ENCODE results near the gene BNC2.
"Not testable (repeated sequence)": the region's sequence is repeated elsewhere in the genome, so short reads cannot be mapped to it uniquely, and the experiment has no call there.

BNC2 gene

DNA sequence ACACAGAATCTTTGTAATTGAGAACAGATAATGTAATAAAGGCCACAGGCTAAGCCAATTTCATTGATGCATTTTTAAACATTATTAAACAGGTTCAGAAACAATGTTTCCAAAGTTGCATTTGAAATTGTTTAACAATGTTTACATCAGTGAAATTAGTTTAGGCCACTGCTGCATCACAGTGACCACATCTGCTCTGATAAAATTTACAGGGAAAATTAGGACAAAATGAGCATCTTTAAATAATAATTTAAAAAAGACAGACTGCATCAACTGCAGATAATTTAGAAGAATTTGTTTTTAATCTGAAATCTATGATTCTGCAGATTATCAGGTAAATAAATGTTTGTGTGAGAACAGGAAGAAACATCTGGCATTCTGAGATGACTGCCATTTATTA is 420.4 kb downstream of the BNC2 start:
- no peak for DNase-seq (ENCODE audit: low read depth in 2 of 2)

- no peak for DNase-seq (ENCODE audit: low read depth in 2 of 2)
Observed at GRCh38 chr9:16449076-16449730, 421.3 kb downstream of the BNC2 start.

- DNase-seq (ENCODE audit: low read depth in 2 of 2), result no peak
Observed at GRCh38 chr9:16447946-16448345, 422.5 kb downstream of the BNC2 start.

GRCh38 chr9:16446636-16447035 is 423.8 kb downstream of the BNC2 start:
- no peak for DNase-seq (ENCODE audit: low read depth in 2 of 2)

- no peak for DNase-seq (ENCODE audit: low read depth in 2 of 2)
Observed at GRCh38 chr9:16445141-16445920, 425.1 kb downstream of the BNC2 start.

GRCh38 chr9:16442622-16443021 is 427.8 kb downstream of the BNC2 start:
- no peak for DNase-seq (ENCODE audit: low read depth in 2 of 2)

GRCh38 chr9:16441791-16442190 is 428.7 kb downstream of the BNC2 start:
- DNase-seq (ENCODE audit: low read depth in 2 of 2), result no peak

DNA sequence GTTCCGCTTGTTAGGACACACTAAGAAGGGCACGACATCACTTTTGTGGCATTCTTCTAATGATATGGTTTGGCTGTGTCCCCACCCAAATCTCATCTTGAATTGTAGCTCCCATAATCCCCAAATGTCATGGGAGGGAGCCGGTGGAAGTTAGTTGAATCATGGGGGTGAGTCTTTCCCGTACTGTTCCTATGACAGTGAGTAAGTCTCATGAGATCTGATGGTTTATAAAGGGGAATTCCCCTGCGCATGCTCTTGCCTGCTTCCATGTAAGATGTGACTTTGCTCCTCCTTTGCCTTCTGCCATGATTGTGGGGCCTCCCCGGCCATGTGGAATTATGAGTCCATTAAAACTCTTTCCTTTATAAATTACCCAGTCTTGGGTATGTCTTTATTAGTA is 431.6 kb downstream of the BNC2 start:
- not testable (repeated sequence) for DNase-seq (ENCODE audit: low read depth in 2 of 2)

GRCh38 chr9:16436545-16436944 is 433.9 kb downstream of the BNC2 start:
- DNase-seq (ENCODE audit: low read depth in 2 of 2), result no peak

DNA sequence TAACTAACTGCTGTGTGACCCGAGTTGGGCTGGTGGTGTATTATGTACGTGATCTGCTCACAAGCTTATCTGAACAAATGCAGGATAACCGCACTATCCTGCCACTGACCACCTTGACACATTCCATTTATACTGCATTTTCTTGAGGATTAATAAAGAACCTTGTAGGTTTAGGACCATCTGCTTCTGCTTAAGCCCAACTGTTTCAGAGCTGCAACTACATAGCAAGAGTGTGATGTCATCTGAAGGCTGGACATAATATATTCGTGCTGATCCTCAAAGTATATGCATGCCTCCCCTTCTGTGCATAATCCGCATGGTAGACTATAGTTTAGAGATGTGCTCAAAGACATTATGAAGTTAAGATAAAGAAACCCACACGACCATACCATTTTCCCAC is 435.9 kb downstream of the BNC2 start:
- no peak for DNase-seq (ENCODE audit: low read depth in 2 of 2)

GRCh38 chr9:16433494-16433893 is 437.0 kb downstream of the BNC2 start:
- DNase-seq (ENCODE audit: low read depth in 2 of 2), result no peak

DNA sequence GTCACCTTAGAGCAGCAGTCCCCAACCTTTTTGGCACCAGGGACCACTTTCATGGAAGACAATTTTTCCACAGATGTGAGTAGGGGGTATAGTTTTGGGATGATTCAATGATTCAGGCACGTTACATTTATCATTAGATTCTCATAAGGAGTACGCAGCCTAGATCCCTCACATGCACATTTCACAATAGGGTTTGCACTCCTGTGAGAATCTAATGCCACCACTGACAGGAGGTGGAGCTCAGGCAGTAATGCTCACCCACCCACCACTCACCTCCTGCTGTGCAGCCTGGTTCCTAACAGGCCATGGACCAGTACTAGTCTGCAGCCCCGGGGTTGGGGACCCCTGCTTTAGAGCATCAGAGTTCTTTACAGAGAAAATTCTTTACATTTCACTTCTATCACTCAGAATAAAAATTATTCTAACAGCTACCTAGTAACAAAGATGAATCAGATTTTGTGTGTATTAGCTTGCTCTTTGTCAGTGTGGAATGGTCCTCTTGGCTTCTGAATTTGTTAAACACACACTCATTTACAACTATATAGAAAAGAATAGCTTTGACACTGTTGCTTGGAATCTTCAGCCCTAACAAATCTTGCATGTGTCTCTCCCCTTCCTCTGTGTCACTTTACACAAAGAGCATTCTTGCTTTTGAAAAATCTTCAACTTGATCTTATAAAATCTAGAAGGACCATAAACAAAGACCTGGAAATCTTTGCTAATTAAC is 438.6 kb downstream of the BNC2 start:
- DNase-seq (ENCODE audit: low read depth in 2 of 2), result no peak

DNA sequence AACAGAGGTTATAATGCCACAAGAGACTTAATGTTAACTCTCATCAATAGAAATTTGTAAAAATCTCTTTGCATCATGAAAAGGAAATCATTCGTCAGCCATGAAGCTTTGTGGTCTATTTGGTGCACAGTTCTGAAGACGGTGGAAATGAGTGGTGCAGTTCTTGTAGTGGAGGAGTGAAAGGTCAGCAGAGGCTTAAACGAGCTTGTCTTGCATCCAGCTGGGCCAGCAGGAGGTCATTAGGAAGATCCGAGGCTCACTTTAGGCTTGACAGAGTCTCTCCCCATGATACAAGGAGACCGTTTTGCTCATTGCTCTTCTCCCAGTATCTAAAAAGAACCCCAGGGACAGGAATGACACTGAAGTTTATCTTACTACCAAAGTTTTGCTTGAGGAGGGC is 440.8 kb downstream of the BNC2 start:
- no peak for DNase-seq (ENCODE audit: low read depth in 2 of 2)

DNA sequence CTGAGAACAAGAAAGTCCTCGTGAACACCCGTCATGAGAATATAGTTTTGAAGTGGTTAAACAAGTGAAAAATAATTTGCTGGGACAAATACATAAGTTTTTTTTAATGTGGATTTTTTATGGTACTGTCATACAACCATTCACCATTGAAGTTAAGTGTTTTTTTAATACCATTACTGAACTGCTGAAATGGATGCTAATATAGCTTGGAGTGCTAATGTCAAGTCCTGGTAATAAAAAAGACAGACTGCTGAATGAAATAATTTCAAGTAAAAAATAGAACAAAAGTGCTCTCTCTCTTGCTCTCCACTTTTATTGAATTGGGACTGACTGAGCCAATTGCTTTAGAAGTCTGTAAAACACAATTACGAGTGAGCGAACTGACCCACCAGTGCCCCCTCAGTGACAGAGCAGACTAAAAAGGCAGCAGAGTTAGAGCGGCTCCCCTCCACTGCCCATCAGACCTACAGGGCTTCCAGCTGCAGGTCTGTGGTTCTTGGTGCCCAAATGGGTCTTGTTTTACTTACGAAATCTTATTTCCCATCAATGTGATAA is 442.5 kb downstream of the BNC2 start:
- no peak for DNase-seq (ENCODE audit: low read depth in 2 of 2)

DNA sequence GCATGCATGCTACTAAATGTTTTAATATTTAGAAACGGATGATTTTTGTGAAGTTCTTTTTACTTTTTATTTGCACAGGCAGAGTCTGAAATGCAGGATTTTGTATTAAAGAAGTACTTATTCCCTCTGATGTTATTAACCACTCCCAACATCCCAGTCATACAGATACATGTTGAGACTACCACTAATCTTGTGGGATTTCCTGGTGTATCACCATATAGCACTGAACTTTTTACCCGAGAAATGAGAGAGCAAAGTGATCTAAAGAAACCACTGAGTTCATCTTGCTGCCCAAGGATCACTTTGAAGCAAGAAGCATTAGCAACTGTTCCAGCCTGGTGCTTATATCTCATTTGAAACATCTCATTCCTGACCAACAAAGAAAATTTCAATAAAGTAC is 443.8 kb downstream of the BNC2 start:
- DNase-seq (ENCODE audit: low read depth in 2 of 2), result no peak

DNA sequence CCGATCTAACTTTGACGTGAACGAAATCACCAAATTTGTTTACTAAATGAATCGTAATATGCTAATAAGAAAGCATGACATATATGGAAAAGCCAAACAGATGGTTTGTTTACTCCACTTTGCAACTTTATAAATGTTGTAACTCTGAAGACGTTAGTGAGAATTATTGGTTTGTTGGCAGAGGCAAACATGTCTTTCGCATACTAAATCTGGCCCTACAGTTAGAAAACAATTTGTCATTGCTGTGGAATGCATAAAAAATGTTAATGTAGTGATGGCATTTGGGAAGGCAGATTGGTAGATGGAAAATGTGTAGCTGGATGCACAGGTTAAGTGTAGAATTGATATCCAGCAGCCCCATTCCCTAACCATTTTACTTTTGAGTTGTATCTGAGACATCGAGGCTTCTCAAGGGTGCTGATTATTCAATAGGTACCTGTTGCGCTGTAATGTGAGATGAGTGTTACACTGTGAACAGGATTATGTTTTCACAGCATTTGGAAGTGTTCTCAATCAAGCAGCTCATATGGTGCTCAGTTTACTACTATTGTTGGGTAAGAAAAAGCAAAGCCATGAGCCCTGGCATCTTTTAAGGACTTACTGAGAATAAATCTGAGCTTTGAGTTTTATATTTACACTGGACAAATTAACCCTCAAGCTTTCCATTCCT is 444.8 kb downstream of the BNC2 start:
- no peak for DNase-seq (ENCODE audit: low read depth in 2 of 2)

DNA sequence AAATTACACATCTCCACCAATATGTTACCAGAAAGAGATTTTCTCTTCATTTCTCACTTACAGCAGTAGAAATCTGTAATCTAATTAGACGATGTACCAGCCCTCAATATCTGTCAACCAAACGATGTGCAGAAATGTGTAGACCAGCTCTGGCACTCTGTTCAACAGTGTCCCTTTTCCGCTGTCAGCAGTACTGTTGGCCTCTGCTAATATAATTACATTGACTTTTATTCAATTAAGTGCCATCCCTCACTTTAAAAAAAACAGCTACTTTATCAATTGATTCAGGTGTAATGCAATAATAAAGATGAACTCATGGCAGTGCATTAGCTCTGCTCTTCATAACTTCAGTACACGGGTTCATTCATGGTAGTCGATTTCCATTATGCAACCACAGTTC is 448.4 kb downstream of the BNC2 start:
- no peak for DNase-seq (ENCODE audit: low read depth in 2 of 2)

GRCh38 chr9:16421532-16421931 is 448.9 kb downstream of the BNC2 start:
- no peak for DNase-seq (ENCODE audit: low read depth in 2 of 2)

- no peak for DNase-seq (ENCODE audit: low read depth in 2 of 2)
Observed at GRCh38 chr9:16419124-16419523, 451.3 kb downstream of the BNC2 start.

DNA sequence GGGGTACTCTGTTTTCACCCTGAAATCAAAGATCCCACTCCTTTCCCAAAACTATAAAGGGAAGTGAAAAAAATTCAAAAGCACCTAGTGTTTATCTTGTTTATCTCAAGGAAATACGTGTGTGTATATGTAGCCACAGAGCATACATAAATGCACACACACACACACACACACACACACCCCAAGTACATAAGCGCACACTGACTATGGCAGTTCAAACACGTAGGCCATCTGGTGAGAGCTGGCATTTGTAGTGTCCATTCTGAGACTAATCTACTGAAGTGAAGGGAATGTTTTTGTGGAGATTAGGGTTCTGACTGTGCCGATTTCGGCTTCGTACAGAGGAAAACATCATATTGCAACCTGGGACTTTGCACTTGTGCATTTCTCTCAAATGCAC is 451.7 kb downstream of the BNC2 start:
- DNase-seq (ENCODE audit: low read depth in 2 of 2), result no peak

- no peak for DNase-seq (ENCODE audit: low read depth in 2 of 2)
Observed at GRCh38 chr9:16417749-16418148, 452.7 kb downstream of the BNC2 start.

- DNase-seq (ENCODE audit: low read depth in 2 of 2), result no peak
Observed at GRCh38 chr9:16417161-16417560, 453.3 kb downstream of the BNC2 start.

Measured in activated CD4-positive, alpha-beta T cell treated with anti-CD3 and anti-CD28 coated beads for 24 hours (primary cell).